Lung (tissue), 12 donors: Measurements from ENCODE around the gene C5orf52. TPM values are rescaled to one million over a fixed set of nuclear protein-coding genes. Genes with fewer than 3 reads are reported as not detected.
A peak's percentile ranks its signal among the peaks of the same experiment; 100 is the strongest.

Experiments used
- ATAC-seq: fragments of 200-7000 bp; cut with Tn5 transposase; one replicate; pipeline ENCODE4 v1.9.1; 2020; ENCODE audit warnings: moderate number of reproducible peaks; ENCODE audit not compliant: insufficient read depth, low FRiP score
- DNase-seq, 3 donors: peaks; one replicate each; pipeline ENCODE4 v3.0.0-alpha.2; 2013 to 2017
- H3K27ac ChIP-seq, 2 donors: one replicate each; pipeline ENCODE4 v1.5.1; 2013; ENCODE audit warnings: mild to moderate bottlenecking in 2 of 2, moderate library complexity in 2 of 2, control low read depth in 1 of 2, inconsistent platforms in 1 of 2, low read depth in 1 of 2, low read length in 1 of 2
- H3K27me3 ChIP-seq, 3 donors: one replicate each; pipeline ENCODE4 v1.5.1; 2013; ENCODE audit warnings: low read length in 2 of 3; ENCODE audit not compliant: control insufficient read depth in 3 of 3, insufficient read depth in 3 of 3
- H3K36me3 ChIP-seq, 4 donors: one replicate each; pipeline ENCODE4 v1.5.1; 2013; ENCODE audit warnings: low read length in 4 of 4, mild to moderate bottlenecking in 1 of 4, moderate library complexity in 1 of 4; ENCODE audit not compliant: control insufficient read depth in 4 of 4, insufficient read depth in 4 of 4
- H3K4me1 ChIP-seq, 5 donors: one replicate each; pipeline ENCODE4 v1.5.1; 2013; ENCODE audit warnings: low read length in 5 of 5, mild to moderate bottlenecking in 2 of 5, moderate library complexity in 1 of 5; ENCODE audit not compliant: control insufficient read depth in 5 of 5, insufficient read depth in 5 of 5
- H3K4me3 ChIP-seq: one replicate; pipeline ENCODE4 v1.5.1; 2013; ENCODE audit warnings: mild to moderate bottlenecking, control low read depth, moderate library complexity
- H3K9ac ChIP-seq, 2 donors: one replicate each; pipeline ENCODE4 v1.5.1; 2013; ENCODE audit warnings: low read length in 2 of 2, control low read depth in 1 of 2; ENCODE audit not compliant: insufficient read depth in 1 of 2
- H3K9me3 ChIP-seq, 4 donors: one replicate each; pipeline ENCODE4 v1.5.1; 2013; ENCODE audit warnings: low read length in 3 of 4, mild to moderate bottlenecking in 1 of 4, moderate library complexity in 1 of 4; ENCODE audit not compliant: control insufficient read depth in 4 of 4, insufficient read depth in 3 of 4
- WGBS, 2 donors: extraction: QIAGEN DNeasy Blood & Tissue Kit; methylation state at CpG; one replicate each; pipeline ENCODE4 v1.1.7; 2013; 5-methylcytosine and 5-hydroxymethylcytosine counted together
- polyA plus RNA-seq, 2 donors: library from polyadenylated mRNA; stranded (reverse); fragments of 200-250 nt; gene quantifications; one replicate each; pipeline ENCODE4 v1.2.1, GENCODE V29; 2013
- total RNA-seq, 2 donors: library from RNA; depleted of rRNA in 1 of 2; stranded (reverse); fragments of >200 nt in 1 of 2; gene quantifications; one replicate each; pipeline ENCODE4 v1.2.1, GENCODE V29; 2014 to 2021
- TF ChIP-seq, protein P1 (sequence below): IDR thresholded peaks from 2 replicates; pipeline ENCODE4 v1.5.1; 2012; ENCODE audit warnings: mild to moderate bottlenecking; ENCODE audit errors: control extremely low read depth, extremely low read depth
- donor health status: control.
- donor health status: control.
- donor health status: Bipolar disorder and iron deficiency.
- donor health status: healthy.
- donor health status: DM: yes; HTN: yes; CAD: no.

Gene C5orf52
- total and polyA plus RNA-seq, 4 donors, result 0.09 TPM; not detected in 3

DNA sequence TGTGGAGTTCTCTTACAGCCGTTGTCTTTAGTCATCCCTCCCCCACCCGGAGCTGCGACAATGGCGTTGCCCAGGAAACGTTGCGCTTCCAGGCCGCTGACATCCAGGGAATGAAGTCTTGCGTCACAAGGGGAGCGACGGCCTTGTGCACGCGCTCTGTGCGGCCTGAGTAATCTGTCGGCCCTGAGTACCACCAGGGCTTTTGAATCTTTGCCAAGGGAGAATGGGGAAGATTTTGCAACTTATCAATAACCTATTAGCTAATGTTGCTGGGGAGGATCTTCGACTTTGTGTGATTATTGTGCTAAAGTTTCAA is 19.0 kb upstream of the C5orf52 start, which contains the start of gene SOX30:
TSS of gene SOX30 (minus strand) at position 62 of the 316 bp plus-strand sequence. CDS start 360 bp downstream, outside the sequence.
- peaks cover 0 to 2% (median under 1%) of the 10 kb centered on the region in 4 donors for H3K9me3 ChIP-seq
- H3K27ac ChIP-seq, result peak within 1 kb of the TSS in 1 of 2 donors; percentile 17
- H3K27me3 ChIP-seq, result no peaks in the 10 kb centered on the region
- peaks cover 0 to 6% (median 0%) of the 10 kb centered on the region in 5 donors for H3K4me1 ChIP-seq
- TF ChIP-seq, protein P1, sequence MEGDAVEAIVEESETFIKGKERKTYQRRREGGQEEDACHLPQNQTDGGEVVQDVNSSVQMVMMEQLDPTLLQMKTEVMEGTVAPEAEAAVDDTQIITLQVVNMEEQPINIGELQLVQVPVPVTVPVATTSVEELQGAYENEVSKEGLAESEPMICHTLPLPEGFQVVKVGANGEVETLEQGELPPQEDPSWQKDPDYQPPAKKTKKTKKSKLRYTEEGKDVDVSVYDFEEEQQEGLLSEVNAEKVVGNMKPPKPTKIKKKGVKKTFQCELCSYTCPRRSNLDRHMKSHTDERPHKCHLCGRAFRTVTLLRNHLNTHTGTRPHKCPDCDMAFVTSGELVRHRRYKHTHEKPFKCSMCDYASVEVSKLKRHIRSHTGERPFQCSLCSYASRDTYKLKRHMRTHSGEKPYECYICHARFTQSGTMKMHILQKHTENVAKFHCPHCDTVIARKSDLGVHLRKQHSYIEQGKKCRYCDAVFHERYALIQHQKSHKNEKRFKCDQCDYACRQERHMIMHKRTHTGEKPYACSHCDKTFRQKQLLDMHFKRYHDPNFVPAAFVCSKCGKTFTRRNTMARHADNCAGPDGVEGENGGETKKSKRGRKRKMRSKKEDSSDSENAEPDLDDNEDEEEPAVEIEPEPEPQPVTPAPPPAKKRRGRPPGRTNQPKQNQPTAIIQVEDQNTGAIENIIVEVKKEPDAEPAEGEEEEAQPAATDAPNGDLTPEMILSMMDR, result no peak
- ATAC-seq (no peak), DNase-seq (no peak)
- H3K36me3 ChIP-seq, result no peaks in the 10 kb centered on the region
- peak within 1 kb of the TSS; percentile 24 for H3K4me3 ChIP-seq
- WGBS, 2 donors, result 90% methylated on average over 15 of the region's 15 CpGs
- H3K9ac ChIP-seq, result peak within 1 kb of the TSS in 1 of 2 donors; percentile 2

DNA sequence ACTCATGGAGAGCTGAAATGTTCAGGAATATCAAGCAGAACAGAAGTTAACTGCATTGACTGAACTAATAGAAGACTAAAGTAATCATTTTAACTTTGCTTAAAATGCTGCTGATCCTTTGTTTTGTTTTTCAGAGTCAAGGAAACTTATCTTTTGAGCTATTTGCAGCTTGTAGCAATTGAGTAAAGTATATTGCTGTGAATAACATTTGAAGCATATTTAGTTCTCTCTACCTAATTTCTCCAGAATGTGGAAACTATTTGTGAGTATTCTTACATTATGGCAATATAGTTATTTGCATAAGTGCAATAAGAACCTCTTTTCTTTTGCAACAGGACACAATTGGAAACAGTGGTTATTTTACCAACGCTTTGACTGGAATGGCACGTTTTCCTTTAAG is 13.8 kb upstream of the C5orf52 start:
- Histone ChIP-seq H3K4me1 (no peaks in the 10 kb centered on the region), H3K9ac (no peak overlapping the region), H3K27me3 (no peaks in the 10 kb centered on the region), H3K9me3 (peaks cover 0 to 10% (median 1%) of the 10 kb centered on the region in 4 donors), H3K4me3 (no peak overlapping the region), H3K36me3 (no peaks in the 10 kb centered on the region), H3K27ac (no peak overlapping the region)
- ATAC-seq, result no peak
- TF ChIP-seq, protein P1, result no peak
- DNase-seq, result no peak
- WGBS, 2 donors, result 86 to 90% methylated on average over 2 of the region's 2 CpGs

DNA sequence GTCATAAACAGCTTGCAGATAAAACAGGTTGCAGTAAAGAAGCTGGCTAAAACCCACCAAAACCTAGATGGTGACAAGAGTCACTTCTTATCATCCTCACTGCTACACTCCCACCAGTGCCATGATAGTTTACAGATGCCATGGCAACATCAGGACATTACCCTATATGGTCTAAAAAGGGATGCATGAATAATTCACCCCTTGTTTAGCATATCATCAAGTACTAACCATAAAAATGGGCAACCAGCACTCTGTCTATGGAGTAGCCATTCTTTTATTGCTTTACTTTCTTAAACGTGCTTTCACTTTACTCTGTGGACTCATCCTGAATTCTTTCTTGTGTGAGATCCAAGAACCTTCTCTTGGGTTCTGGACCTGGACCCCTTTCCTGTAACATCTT is 12.4 kb upstream of the C5orf52 start:
- DNase-seq (no peak), ATAC-seq (no peak)
- Histone ChIP-seq H3K9me3 (peaks cover 0 to 10% (median 1%) of the 10 kb centered on the region in 4 donors), H3K9ac (no peak overlapping the region), H3K27me3 (no peaks in the 10 kb centered on the region), H3K4me3 (no peak overlapping the region), H3K36me3 (no peaks in the 10 kb centered on the region), H3K27ac (no peak overlapping the region), H3K4me1 (no peaks in the 10 kb centered on the region)
- TF ChIP-seq, protein P1, result no peak
- WGBS, 2 donors, result 86 to 92% methylated on average over 1 of the region's 1 CpG
